ENCODE data around the gene ZBTB2.
"Not testable (repeated sequence)": the region's sequence is repeated elsewhere in the genome, so short reads cannot be mapped to it uniquely, and the experiment has no call there.

ZBTB2 gene

DNA sequence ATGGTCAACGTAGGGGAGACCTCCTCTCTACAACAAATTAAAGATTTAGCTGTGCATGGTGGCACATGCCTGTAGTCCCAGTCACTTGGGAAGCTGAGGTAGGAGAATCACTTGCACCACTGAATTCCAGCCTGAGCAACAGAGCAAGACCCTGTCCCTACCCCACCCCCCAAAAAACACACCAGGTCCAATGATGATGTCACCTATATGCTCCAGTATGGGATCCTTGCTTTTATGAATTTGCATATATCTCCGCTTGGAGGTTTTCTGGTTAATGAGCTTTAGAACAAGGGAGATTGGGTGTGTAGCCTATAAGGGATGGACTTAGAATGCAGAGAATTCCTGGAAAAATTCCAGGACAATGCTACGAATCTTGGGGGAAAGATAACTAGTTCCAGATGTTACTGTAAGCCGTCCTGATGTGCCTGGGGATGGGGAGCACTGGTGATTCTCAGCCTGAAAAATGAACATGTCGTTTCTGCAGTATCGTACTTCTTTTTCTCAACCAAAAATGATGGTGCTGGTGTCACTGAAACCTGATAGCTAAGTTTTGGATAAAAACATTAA, 61.1 kb downstream of the ZBTB2 start:
- DNase-seq (ENCODE audit: low read depth), result no peak

DNA sequence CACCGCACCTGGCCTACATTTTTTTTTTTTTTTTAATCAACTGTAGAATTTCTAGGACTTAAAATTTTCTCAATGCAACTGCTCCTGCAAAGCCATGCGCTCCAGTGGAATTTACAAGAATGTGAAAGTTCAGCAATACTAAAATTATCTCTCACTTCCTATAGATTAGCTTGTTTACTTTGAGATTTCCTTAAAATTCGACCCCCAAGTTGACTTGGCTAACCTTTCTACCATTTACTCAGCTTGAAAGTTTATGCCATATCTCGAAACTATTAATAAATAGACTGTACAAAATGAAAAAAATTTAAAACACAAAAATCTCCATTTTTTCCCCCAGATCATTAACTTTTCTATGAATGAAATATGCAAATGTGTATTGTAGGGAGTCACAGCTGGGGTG, 64.3 kb downstream of the ZBTB2 start:
- DNase-seq (ENCODE audit: low read depth), result no peak

DNA sequence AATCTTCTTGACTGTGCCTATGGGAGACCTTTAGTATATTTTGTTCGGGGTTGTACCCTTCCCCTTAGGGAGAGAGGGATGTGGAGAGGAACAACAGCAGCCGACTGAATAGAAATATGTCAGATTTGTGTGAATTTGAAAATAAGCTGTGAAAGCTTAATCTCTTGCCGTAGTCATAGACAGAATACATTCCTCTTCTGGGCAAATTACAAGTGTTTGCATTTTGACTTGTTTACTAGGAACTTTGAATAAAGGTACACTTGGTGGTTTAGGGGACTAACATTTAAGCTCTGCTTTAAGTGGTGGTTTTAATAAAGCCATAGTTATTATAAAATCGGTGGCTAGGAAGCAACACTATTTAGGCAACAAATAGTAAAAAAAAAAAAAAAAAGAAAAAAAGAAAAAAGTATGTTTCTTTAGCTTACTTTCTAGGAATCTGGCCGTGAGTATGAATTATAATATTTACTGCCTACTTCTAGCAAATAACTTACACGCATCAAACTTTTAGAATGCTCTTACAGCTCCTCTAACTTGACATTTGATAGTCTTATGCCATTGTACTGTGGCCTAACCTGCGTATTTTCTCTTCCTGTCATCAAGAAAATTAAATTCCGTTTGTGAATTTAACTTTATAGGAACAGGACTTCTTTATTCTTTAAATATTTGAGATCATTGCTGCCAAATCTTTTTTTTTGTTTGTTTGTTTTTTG, 65.1 kb downstream of the ZBTB2 start:
- no peak for DNase-seq (ENCODE audit: low read depth)

DNA sequence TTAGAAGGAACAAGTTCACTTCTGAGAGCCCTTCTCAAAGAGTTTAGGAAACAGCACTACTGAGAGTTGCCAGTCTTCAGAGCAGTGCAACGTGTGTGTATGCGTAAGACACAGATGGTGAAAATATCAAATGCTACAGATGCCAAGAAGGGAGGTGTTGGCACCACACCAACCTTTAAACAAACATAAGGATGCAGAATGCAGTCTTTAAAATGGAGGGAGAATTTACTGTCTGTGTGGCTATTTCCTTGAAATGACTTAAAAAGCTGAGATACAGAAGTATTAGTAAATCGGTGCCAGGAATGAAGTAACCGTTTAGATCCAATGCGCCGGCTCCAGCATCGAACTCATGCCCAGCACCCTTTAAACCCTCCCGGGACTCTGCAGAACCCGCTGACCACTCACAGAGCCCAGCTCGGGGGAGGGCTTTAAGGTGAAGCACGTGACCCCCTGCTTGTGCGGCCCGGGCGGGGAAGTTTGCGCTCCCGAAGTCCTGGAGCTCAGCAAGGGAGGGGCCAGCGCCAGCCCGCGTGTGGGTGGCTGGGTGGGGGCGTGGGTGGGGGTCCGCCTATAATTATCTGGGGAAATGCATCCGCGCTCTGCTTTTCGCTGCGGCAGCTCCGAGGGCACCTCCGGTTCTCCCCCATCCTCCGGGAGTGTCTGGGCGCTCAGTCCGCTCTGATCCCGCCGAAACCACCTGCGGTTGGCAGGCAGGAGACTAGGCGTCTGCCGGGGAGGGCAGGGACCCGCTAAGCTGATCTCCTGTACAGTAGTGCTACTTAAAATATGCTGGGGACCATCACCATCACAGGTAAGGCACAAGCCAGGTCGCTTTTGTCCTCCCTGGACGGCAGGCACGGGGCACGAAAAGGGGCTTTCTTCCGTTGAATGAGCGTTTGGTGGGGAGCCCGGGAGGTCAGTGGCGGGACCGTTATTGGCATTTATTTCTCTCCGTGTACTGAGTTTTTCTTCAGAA, 66.0 kb downstream of the ZBTB2 start:
- DNase-seq (ENCODE audit: low read depth), result no peak

DNA sequence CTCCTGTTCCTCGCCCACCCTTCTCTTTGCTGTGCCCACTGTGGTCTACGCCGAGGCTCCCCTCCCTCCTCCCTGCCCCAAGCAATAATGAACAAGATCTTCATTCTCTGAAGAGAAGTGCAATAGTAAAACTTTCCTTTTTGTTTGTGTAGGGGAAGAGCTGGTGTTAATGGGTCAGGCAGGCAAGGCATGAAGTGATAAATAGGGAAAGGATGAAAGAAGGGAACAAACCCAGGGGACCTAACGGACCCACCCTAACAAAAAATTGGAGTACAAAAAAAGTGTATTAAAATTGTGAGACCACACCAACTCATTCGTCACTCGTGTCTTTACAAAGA, 66.9 kb downstream of the ZBTB2 start:
- no peak for DNase-seq (ENCODE audit: low read depth)

DNA sequence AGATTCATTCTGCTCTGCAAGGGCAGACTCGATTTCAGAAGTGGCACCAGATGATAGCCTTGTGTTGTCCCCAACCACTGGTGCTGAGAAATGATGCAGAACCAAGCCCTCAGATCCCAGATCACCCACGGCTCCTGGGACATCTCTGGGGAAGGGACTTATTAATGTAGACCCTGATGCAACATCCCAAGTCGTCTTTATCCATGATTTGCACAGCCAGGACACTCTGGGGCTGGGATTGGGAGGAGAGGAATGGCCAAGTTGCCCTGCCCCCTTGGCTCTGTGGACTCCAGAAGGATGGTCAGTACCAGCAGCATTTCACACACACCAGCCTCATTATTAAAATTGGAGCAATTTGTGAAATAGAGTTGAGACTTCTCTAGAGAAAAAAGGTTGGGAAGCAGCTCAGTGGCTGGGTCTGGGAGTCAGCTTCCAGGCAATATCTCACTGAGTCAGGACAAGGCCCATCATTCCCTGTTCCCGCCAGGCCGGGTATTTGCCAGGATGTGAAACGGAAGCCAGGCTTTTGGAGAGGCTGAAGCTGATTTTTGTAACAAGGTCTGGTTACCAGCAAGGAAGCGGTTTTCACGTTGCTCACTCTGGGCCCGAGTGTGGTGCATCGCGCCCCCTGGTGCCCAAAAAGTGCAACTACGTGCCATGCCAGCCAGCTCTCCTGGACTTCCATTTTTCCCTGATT, 67.4 kb downstream of the ZBTB2 start:
- DNase-seq (ENCODE audit: low read depth), result peak; percentile 58

DNA sequence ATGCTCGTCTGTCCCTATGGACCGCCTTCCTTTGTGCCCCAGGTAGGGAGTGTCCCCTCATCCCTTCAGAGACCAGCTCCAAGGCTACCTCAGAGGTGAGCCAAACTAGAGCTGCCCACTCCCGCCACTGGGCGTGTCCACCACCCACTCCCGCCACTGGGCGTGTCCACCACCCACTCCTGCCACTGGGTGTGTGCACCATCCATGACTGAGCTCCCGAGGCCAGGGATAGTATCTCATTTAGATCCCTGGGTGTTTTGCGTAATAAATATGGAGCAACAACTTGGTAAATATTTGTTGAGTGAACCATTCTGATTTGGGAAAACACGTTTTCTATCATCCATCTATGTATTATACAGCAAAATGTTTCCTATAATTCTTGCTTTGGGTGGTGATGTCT, 68.8 kb downstream of the ZBTB2 start:
- DNase-seq (ENCODE audit: low read depth), result no peak

DNA sequence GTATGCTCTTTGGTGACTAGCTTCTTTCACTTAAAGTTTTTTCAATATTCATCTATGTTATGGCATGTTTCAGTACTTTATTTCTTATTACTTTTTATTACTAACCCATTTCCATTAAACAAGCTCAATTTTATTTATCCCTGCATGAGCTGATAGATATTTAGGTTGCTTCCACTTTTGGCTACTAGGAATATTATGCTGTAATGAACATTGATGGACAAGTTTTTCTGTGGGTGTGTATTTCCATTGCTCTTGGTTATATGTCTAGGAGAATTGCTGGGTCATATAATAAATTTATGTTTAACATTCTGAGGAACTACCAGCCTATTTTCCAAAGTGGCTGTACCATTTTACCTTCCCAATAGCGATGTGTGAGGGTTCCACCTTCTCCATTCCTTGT, 69.9 kb downstream of the ZBTB2 start:
- no peak for DNase-seq (ENCODE audit: low read depth)

DNA sequence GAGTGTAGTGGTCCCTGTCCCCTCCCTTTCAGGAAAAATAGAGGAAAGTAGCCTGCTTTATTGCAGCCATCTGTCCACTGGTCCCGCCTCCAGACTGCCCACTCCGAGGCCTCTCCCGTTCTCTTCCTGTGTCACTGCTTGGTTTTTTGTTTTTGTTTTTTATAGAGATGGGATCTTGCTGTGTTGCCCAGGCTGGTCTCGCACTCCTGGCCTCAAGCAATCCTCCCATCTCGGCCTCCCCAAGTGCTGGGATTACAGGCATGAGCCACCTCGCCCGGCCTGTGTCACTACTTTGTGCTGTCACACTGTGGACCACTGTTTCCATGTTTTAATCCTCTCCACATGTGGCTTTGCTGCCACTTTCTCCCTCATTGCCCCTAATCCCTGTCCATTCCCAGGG, 71.2 kb downstream of the ZBTB2 start:
- no peak for DNase-seq (ENCODE audit: low read depth)

DNA sequence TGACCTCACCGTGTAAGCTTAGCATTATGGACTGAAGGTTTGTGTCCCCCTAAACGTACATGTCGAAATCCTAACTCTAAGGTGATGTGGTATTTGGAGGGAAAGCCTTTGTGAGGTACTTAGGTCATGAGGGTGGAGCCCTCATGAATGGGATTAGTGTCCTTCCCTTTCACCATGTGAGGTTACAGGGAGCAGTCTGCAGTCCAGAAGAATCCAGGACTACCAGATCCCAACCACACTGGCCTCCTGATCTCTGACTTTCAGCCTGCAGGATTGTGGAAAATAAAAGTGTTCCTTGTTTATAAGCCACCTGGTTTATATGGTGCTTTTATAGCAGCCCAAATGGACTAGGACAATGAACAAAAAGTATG, 73.4 kb downstream of the ZBTB2 start:
- no peak for DNase-seq (ENCODE audit: low read depth)

DNA sequence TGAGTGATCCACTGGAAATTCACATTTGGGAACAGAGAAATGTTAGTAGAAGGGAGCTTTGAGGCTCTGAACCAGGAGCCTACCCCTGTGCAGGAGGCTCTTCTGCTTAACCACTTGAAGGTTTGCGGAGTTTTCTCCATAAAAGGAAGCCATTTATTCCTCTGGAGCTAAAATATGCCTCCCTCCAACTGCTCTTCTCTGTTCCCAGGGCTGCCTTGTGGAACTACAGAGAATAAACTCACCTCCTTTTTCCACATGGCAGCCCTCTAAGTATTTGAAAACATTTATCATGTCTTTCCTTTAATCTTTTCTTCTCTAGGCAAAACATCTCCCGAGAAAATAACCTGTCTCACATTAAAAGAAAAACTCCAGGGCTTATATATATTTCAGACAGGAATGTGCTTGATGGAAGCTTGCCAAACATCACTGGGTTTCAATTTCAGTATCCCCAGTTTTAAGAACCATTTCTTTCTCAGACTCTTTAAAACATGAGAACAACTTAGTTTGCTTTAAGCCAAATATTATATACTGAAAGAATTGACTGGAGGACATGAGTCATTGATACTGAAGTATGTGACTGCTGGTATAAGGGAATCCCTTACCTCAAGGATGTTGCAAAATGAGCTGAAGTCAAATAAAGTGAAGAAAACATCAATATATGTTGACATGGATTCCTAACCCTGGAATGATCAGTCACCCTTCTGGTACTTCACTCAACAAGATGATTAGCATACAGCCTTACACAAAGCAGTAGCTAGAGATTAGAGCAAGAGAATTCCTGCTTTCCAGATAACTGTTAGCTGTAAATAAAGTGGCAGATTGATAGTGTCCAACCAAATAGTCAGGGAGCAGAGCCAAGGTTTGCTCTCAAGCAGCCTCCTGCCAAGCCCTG, 74.0 kb downstream of the ZBTB2 start:
- no peak for DNase-seq (ENCODE audit: low read depth)

DNA sequence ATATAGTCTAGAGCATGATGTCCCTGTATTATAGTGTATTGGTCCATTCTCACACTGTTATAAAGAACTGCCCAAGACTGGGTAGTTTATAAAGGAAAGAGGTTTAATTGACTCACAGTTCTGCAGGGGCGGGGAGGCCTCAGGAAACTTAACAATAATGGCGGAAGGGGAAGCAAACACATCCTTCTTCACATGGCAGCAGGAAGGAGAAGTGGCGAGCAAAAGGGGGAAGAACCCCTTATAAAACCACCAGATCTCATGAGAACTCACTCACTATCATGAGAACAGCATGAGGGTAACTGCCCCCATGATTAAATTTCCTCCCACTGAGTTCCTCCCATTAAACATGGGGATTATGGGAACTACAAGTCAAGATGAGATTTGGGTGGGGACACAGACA, 75.7 kb downstream of the ZBTB2 start:
- not testable (repeated sequence) for DNase-seq (ENCODE audit: low read depth)
